Spleen (tissue), 11 donors: Measurements from ENCODE around the gene PEA15. TPM values are rescaled to one million over a fixed set of nuclear protein-coding genes. Genes with fewer than 3 reads are reported as not detected.

Experiments used
- DNase-seq: peaks from one replicate; pipeline ENCODE4 v3.0.0-alpha.2; 2020
- H3K27ac ChIP-seq, 8 donors: fragments of 200-600 bp; sonication (generic) in 7 of 8; 1 replicate in 4 of 8; 2 replicates in 4 of 8; pipeline versions ENCODE4 v1.5.0 to v1.8.0; 2016 to 2021; ENCODE audit warnings: inconsistent platforms in 4 of 8, mild to moderate bottlenecking in 4 of 8, moderate library complexity in 1 of 8
- H3K27me3 ChIP-seq, 7 donors: fragments of 200-600 bp; sonication (generic) in 6 of 7; replicated peaks in 1 of 7; 1 replicate in 4 of 7; 2 replicates in 3 of 7; pipeline versions ENCODE4 v1.5.0 to v1.8.0; 2016 to 2021; ENCODE audit warnings: inconsistent platforms in 3 of 7, mild to moderate bottlenecking in 1 of 7
- H3K36me3 ChIP-seq, 6 donors: fragments of 200-600 bp; sonication (generic) in 5 of 6; 1 replicate in 4 of 6; 2 replicates in 2 of 6; pipeline versions ENCODE4 v1.5.0 to v1.8.0; 2016 to 2021; ENCODE audit warnings: inconsistent platforms in 2 of 6
- H3K4me1 ChIP-seq, 6 donors: fragments of 200-600 bp; sonication (generic) in 5 of 6; 1 replicate in 3 of 6; 2 replicates in 3 of 6; pipeline versions ENCODE4 v1.5.0 to v1.8.0; 2016 to 2021; ENCODE audit warnings: inconsistent platforms in 3 of 6
- H3K4me3 ChIP-seq, 8 donors: fragments of 200-600 bp; sonication (generic) in 7 of 8; 1 replicate in 4 of 8; 2 replicates in 4 of 8; pipeline versions ENCODE4 v1.5.0 to v1.8.0; 2016 to 2021; ENCODE audit warnings: inconsistent platforms in 4 of 8, mild to moderate bottlenecking in 4 of 8, moderate library complexity in 2 of 8
- H3K9me3 ChIP-seq, 8 donors: fragments of 200-600 bp; sonication (generic) in 7 of 8; 1 replicate in 4 of 8; 2 replicates in 4 of 8; pipeline versions ENCODE4 v1.5.0 to v1.8.0; 2016 to 2021; ENCODE audit warnings: inconsistent platforms in 4 of 8
- CTCF ChIP-seq, 11 experiments: fragments of 200-600 bp in 7 of 11; fragments of 450-650 bp in 4 of 11; sonication (generic) in 4 of 11; IDR thresholded peaks in 8 of 11; conservative IDR thresholded peaks in 3 of 11; 1 replicate in 7 of 11; 2 replicates in 4 of 11; pipeline versions ENCODE4 v1.4.0 to v1.8.0; 2016 to 2021; ENCODE audit warnings: antibody characterized with exemption in 11 of 11, inconsistent platforms in 4 of 11, mild to moderate bottlenecking in 1 of 11
- POLR2A ChIP-seq, 3 donors: fragments of 450-650 bp; IDR thresholded peaks; one replicate each; pipeline ENCODE4 v1.5.1; 2017; ENCODE audit warnings: antibody characterized with exemption in 3 of 3, mild to moderate bottlenecking in 1 of 3
- POLR2AphosphoS5 ChIP-seq, 3 donors: sonication (generic); formaldehyde crosslinking; IDR thresholded peaks; one replicate each; pipeline ENCODE4 v1.5.1; 2017; ENCODE audit warnings: antibody characterized with exemption in 3 of 3
- WGBS, 5 donors: extraction: QIAGEN DNeasy Blood & Tissue Kit in 3 of 5; methylation state at CpG; one replicate each; pipeline versions ENCODE4 v1.1.5 to v1.1.7; 2013 to 2018; 5-methylcytosine and 5-hydroxymethylcytosine counted together
- intact Hi-C: fragments of 100-400 bp; cut with DNase I; formaldehyde crosslinking; loops from one replicate; pipeline ENCODE4 v1.15.0; 2023; ENCODE audit warnings: low total_unique reads
- polyA plus RNA-seq, 3 donors: library from polyadenylated mRNA; stranded (reverse); fragments of 200-250 nt; gene quantifications; one replicate each; pipeline ENCODE4 v1.2.1, GENCODE V29; 2013
- total RNA-seq, 7 donors: library from RNA; depleted of rRNA in 3 of 7; stranded (reverse); fragments of >200 nt in 3 of 7; fragmentation: NEBNext Ultra II Directional in 4 of 7; extraction: Animal tissue kit (Norgen Biotek cat#: 25700) in 4 of 7; gene quantifications; one replicate each; pipeline versions ENCODE4 v1.1.0 to v1.2.1, GENCODE V29; 2016 to 2021
- donor health status: healthy with polysubstance abuse.
- donor health status: DM: no; HTN: no; CAD: no; lungs with moderate emphysema.
- donor health status: DM: no; HTN: no; CAD: no.
- donor health status: Bipolar disorder and iron deficiency.
- donor health status: healthy.
- donor health status: DM: no; HTN: no; CAD: no.
- donor health status: DM: yes; HTN: yes; CAD: no.

PEA15 gene
- total and polyA plus RNA-seq, 10 donors: 73.4 to 167 (median 106) TPM

GRCh38 chr1:160167580-160167979 is 37.6 kb upstream of the PEA15 start:
- Histone ChIP-seq H3K36me3 (no peaks in the 10 kb centered on the region), H3K27me3 (no peaks in the 10 kb centered on the region), H3K27ac (no peak overlapping the region), H3K4me3 (no peak overlapping the region), H3K4me1 (peaks cover 3 to 26% (median 12%) of the 10 kb centered on the region in 6 donors), H3K9me3 (no peaks in the 10 kb centered on the region)
- DNase-seq: no peak
- 82 to 94% (median 90%) methylated on average over 6 of the region's 6 CpGs for WGBS, 5 donors
- TF ChIP-seq POLR2AphosphoS5 (IDR thresholded peaks at IDR 0.05) (no peak), POLR2A (IDR thresholded peaks at IDR 0.05) (no peak), CTCF (IDR thresholded peaks at IDR 0.05 in 8 of 11, conservative IDR thresholded peaks at IDR 0.05 in 3 of 11) (no peak)
- intact Hi-C loops: no loop called here

GRCh38 chr1:160168016-160168415 is 37.2 kb upstream of the PEA15 start:
- Histone ChIP-seq H3K36me3 (no peaks in the 10 kb centered on the region), H3K9me3 (no peaks in the 10 kb centered on the region), H3K4me3 (no peak overlapping the region), H3K27me3 (no peaks in the 10 kb centered on the region), H3K27ac (no peak overlapping the region), H3K4me1 (peaks cover 3 to 26% (median 12%) of the 10 kb centered on the region in 6 donors)
- DNase-seq: no peak
- intact Hi-C loops: no loop called here
- 54 to 77% (median 68%) methylated on average over 5 of the region's 5 CpGs for WGBS, 5 donors
- TF ChIP-seq POLR2AphosphoS5 (IDR thresholded peaks at IDR 0.05) (no peak), POLR2A (IDR thresholded peaks at IDR 0.05) (no peak), CTCF (IDR thresholded peaks at IDR 0.05 in 8 of 11, conservative IDR thresholded peaks at IDR 0.05 in 3 of 11) (no peak)

GRCh38 chr1:160168609-160169369 is 36.4 kb upstream of the PEA15 start:
- WGBS, 5 donors: 77 to 90% (median 82%) methylated on average over 13 of the region's 13 CpGs
- Histone ChIP-seq H3K9me3 (no peaks in the 10 kb centered on the region), H3K4me1 (peaks cover 3 to 26% (median 12%) of the 10 kb centered on the region in 6 donors), H3K27me3 (no peaks in the 10 kb centered on the region), H3K4me3 (no peak overlapping the region), H3K36me3 (no peaks in the 10 kb centered on the region), H3K27ac (no peak overlapping the region)
- no peak for DNase-seq
- intact Hi-C loops: no loop called here
- TF ChIP-seq CTCF (IDR thresholded peaks at IDR 0.05 in 8 of 11, conservative IDR thresholded peaks at IDR 0.05 in 3 of 11) (no peak), POLR2AphosphoS5 (IDR thresholded peaks at IDR 0.05) (no peak), POLR2A (IDR thresholded peaks at IDR 0.05) (no peak)

- Histone ChIP-seq H3K27me3 (no peaks in the 10 kb centered on the region), H3K27ac (no peak overlapping the region), H3K4me1 (peaks cover 3 to 26% (median 12%) of the 10 kb centered on the region in 6 donors), H3K9me3 (no peaks in the 10 kb centered on the region), H3K36me3 (no peaks in the 10 kb centered on the region), H3K4me3 (no peak overlapping the region)
- DNase-seq: no peak
- intact Hi-C loops: no loop called here
- TF ChIP-seq CTCF (IDR thresholded peaks at IDR 0.05 in 8 of 11, conservative IDR thresholded peaks at IDR 0.05 in 3 of 11) (no peak), POLR2AphosphoS5 (IDR thresholded peaks at IDR 0.05) (no peak), POLR2A (IDR thresholded peaks at IDR 0.05) (no peak)
- WGBS, 5 donors: 36 to 42% (median 41%) methylated on average over 15 of the region's 15 CpGs
These were observed 35.4 kb upstream of the PEA15 start for GRCh38 chr1:160169553-160170399.
